HG02970 (cell line): ENCODE data around the gene ANKRD24.
"Not testable (repeated sequence)": the region's sequence is repeated elsewhere in the genome, so short reads cannot be mapped to it uniquely, and the experiment has no call there.

Experiments used
- ATAC-seq: cut with Tn5 transposase; IDR thresholded peaks from one replicate; pipeline ENCODE4 v1.9.1; 2021; ENCODE audit warnings: mild to moderate bottlenecking, moderate library complexity, moderate number of reproducible peaks; ENCODE audit not compliant: unreplicated experiment, low FRiP score

ANKRD24 gene

DNA sequence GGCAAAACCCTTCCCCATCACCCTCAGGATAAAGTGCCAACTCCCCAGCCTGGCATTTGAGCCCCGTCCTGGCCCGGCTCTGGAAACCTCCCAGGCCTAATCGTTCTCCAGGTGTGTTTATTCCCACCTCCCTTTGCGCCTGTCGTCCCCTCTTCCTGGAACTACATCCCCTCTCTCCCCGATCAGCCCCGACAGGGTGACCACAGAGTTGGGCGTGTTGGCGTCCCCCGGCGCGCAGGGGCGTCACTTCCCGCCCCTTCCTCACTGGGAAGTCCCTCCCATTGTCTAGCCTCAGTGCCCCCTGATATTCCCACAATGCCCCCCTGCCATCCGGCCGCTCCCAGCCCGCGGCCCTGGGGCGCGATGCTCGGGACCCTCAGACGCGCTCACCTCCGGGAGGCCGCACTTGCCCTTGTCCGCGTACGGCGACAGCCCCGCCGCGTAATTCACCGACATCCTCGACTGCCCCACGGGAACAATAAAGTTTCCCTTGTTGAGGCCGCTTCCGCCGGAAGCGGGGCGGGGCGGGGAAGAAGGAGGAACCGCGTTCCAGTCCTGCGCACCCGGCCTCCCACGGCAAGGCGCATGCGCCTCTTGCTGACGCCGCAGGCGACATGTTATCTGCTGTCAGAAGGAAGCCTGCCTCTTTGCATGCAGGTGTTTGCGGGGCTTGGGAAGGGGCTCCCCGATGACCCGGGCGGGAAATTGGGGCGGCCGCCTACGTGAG is at the start of gene ANKRD24, which contains the start of gene SIRT6:
TSS of gene ANKRD24 (plus strand) at position 606 of the 727 bp plus-strand sequence. CDS start 3,737 bp downstream, outside the sequence.
TSS of gene SIRT6 (minus strand) at position 480 of the 727 bp plus-strand sequence. CDS start at position 456, 24 bp downstream.
- peak; percentile 80 for ATAC-seq

- no peak for ATAC-seq
Observed at GRCh38 chr19:4134351-4134750, 48.1 kb upstream of the ANKRD24 start.

DNA sequence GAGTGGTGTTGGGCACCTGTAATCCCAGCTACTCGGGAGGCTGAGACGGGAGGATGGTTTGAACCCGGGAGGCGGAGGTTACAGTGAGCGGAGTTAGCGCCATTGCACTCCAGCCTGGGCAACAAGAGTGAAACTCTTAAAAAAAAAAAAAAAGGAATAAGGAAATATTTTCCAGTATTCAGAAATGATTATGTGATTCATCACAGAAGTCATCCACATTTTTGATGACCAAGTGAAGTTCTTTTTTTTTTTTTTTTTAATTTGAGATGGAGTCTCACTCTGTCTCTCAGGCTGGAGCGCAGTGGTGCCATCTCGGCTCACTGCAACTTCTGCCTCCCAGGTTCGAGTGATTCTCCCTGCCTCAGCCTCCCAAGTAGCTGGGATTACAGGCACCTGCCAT is 47.1 kb upstream of the ANKRD24 start:
- ATAC-seq, result not testable (repeated sequence)

GRCh38 chr19:4136680-4137088 is 45.8 kb upstream of the ANKRD24 start:
- ATAC-seq, result no peak

GRCh38 chr19:4138445-4138844 is 44.0 kb upstream of the ANKRD24 start:
- ATAC-seq, result no peak

DNA sequence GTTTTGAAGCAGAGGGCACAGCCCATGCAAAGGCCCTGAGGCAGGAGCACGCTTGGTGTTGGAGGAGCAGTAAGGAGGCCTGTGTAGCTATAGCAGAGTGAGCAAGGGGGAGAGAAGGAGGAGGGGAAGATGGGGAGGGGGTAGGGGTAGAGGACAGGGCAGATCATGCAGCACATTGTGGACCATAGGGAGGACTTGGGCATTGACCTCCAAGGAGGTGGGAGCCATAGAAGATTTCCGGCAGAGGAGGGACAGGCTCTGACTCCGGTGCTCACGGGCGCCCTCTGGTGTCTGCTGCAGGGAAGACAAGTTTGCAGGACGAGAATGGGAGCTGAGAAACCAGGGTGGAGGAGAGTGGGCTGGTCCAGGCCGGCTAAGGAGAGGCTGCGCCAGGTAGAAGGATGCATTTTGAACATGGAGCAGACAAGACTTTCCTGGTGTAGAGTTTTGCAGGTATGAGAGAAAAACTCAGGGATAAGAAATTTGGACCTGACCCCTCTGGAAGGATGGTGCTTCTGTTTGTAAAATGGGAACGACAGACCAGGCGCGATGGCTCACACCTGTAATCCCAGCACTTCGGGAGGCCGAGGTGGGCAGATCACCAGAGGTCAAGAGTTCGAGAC is 42.8 kb upstream of the ANKRD24 start:
- no peak for ATAC-seq

DNA sequence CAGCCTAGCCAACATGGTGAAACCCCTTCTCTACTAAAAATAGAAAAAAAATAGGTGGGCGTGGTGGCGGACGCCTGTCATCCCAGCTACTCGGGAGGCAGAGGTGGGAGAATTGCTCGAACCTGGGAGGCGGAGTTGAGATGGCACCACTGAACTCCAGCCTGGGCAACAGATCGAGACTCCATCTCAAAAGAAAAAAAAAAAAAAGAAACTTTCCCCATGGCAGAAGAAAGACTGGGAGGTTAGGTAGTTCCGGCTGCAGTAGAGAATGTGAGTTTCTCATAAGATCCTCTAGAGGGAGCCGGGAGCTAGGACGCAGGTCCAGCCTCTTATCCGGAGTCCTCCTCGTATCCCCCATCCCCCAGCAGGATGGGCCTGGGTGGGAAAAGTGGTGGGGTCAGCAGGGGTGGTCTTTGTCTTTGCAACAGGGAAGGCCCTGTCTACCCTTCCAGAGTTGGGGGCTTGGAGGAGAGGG is 42.2 kb upstream of the ANKRD24 start:
- no peak for ATAC-seq

GRCh38 chr19:4142916-4143315 is 39.6 kb upstream of the ANKRD24 start:
- ATAC-seq, result not testable (repeated sequence)

GRCh38 chr19:4144666-4145249 is 37.7 kb upstream of the ANKRD24 start:
- no peak for ATAC-seq

DNA sequence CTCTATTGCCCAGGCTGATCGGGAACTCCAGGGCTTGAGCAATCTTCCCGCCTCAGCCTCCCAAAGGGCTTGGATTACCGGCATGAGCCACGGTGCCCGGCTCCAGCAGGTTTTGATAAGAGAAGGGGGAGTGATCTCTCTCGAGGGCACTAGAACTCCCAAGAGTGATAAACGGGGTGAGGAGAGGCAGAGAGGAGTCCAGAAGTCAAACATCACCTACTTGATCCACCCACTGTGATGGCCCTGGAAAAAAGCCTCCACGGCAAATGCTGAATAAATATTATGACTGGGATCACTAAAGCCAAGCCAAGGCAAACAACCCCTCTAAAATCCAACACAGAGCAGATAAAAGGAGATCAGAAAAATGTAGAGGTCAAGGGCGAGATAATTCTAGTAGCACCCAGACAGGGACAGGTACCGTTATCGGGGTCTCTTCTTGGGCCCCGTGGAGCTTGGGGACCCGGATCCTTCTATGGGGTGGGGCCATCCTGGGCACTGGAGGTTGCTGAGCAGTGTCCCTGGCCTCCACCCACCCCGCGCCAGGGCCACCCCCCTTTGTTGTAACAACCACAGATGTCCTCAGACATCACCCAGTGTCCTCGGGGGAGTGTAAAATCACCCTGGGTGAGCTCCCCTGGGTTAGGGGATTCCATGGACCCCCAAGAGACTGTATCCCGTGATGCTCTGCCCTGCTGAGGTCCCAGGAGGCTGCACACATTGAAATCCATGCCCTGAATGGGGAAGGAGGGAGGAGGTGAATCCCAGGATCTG is 32.8 kb upstream of the ANKRD24 start:
- ATAC-seq, result no peak

- no peak for ATAC-seq
Observed at GRCh38 chr19:4151623-4152022, 30.9 kb upstream of the ANKRD24 start.

DNA sequence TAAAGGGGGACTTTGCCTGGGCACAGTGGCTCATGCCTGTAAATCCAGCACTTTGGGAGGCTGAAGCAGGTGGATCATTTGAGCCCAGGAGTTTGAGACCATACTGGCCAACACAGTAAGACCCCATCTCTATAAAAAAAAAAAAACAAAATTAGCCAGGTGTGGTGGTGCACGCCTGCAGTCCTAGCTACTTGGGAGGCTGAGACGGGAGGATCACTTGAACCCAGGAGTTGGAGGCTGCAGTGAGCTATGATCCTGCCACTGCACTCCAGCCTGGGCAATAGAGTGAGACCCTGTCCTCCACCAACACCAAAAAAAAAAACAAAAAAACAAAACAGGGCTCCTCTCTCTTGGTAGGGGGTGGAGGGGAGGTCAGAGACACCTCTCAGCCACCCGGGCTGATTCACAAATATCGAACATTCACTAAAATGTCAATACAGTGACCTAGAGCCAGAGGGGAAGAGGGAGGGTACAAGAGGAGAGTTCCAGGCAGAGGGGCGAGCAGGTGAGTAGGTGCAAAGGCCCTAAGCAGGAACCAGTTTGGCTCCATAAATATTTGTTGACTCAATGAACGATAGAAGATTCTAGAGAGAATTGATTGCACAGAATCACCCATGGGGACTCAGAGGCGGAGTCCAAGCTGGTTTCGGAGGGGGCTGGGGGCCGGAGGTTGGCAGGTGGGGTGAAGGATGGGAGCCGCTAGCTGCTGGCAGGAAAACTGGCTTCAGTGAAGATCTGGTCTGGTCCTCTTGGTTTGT is 30.1 kb upstream of the ANKRD24 start:
- ATAC-seq, result no peak

- ATAC-seq, result no peak
Observed at GRCh38 chr19:4154571-4155312, 27.7 kb upstream of the ANKRD24 start.

DNA sequence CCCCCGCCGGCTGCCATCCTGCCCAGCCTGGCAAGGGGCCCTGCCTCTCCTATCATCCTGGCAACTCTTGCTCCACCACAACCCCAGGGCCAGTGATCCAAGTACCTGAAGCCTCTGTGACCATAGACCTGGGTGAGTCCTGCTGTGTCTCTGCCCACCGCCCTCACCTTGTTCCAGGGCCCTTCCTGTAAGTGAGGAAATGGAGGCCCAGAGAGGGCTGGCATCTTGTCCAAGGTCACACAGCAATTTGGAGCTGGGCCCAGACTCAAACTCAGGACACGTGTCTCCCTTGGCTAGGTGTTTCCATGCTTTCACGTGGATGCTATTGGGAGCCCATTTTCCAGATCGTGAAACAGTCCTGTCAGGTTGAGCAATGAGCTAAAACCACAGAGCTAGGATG is 25.3 kb upstream of the ANKRD24 start:
- ATAC-seq, result no peak

DNA sequence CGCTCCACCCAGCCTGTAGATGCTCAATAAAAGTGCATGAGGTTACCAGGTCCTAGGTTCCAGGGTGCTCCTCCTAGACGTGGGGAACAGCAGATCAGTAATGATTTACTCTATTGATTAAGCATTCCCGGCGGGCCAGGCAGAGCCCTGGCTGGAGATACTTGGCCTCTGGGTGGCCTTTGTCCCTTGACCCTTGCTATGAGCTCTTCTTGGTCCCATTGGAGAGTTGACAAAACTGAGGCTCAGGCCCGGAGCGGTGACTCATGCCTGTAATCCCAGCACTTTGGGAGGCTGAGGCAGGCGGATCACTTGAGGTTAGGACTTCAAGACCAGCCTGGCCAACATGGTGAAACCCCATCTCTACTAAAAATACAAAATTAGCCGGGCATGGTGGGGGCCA is 24.5 kb upstream of the ANKRD24 start:
- ATAC-seq, result not testable (repeated sequence)

DNA sequence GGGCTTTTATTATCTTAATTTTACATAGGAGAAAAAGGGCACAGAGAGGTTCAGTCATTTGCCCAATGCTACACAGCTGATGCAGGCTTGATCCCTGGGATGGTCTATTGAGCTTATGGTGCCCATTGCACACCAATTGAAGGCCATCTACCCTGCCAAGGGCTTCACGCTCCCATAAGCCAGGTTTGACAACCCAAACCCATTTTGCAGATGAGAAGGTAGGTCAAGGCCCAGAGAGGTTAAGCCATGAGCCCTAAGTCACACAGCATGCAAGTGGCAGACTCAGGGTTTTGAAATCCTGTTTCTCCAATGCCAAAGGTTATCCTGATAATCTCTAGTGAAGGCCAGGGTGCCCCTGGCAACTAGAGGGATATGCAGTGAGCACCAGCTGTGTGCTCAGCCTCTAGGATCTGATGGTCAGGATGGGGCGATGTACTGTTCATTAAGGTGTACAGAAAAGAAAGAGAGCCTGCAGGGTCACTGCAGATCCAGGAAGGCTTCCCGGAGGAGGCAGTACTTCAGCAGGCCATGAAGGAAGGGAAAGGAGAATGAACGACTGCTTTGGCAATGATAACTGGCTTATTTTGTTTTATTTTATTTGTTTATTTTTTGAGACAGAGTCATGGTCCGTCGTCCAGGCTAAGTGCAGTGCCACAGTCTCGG is 20.9 kb upstream of the ANKRD24 start:
- no peak for ATAC-seq

GRCh38 chr19:4164262-4164661 is 18.2 kb upstream of the ANKRD24 start:
- ATAC-seq, result no peak

DNA sequence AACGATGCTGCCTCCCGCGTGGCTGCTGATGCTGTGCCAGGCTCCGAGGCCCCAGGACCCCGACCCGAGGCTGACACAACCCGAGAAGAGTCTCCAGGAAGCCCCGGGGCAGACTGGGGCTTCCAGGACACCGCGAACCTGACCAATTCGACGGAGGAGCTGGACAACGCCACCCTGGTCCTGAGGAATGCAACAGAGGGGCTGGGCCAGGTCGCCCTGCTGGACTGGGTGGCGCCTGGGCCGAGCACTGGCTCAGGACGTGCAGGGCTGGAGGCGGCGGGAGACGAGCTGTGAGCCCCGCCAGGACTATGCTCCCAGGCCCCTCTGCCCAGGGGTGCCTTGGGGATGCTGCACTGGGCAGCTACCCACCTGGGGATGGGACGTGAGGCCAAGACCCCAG is 10.8 kb upstream of the ANKRD24 start:
- ATAC-seq, result no peak
